Measurements from ENCODE around the gene STK38.
"Not testable (repeated sequence)": the region's sequence is repeated elsewhere in the genome, so short reads cannot be mapped to it uniquely, and the experiment has no call there.

STK38 gene

DNA sequence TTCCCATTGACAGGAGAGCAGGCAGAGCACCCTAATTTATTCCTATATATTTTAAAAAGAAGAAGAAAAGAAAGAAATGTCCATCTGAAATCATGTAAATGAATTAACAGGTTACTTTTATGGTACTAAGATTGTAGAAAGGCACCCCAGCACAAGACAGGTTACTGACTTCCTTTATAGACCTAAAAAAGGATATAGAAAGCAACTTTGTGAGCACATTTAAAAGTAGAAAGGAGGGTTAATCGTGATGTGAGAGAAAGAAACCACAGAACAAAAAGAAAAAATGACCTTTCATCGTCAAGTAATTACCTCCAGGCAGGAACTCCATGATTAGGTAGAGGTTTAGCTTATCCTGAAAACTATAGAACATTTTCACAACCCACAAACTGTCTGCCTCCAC, 29.9 kb downstream of the STK38 start:
- no peak for DNase-seq

- no peak for DNase-seq
Observed at GRCh38 chr6:36516988-36517387, 30.3 kb downstream of the STK38 start.

GRCh38 chr6:36516559-36516958, 30.7 kb downstream of the STK38 start:
- no peak for DNase-seq

- DNase-seq, result no peak
Observed at GRCh38 chr6:36515844-36516243, 31.4 kb downstream of the STK38 start.

GRCh38 chr6:36514554-36515456, 32.5 kb downstream of the STK38 start:
- DNase-seq, result no peak

DNA sequence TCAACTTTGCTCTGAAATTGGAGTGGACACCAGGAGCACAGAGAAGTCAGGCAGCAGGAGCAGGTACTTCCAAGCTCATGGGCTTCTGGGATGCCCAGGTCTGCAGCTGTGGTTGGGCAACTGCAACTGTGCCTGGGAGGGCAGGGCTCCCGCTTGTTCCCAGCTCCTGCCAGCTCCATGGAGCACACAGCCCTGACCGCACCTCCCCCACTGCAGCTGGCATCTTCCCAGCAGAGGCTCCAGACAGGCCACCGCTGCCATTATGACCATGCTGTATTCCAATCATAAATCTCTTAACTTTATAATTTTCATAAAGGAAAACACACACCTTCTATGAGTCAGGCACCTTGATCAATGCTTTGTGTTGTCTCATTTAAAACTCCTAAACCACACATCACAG, 36.9 kb downstream of the STK38 start:
- no peak for DNase-seq

GRCh38 chr6:36508532-36508931, 38.7 kb downstream of the STK38 start:
- DNase-seq, result no peak

DNA sequence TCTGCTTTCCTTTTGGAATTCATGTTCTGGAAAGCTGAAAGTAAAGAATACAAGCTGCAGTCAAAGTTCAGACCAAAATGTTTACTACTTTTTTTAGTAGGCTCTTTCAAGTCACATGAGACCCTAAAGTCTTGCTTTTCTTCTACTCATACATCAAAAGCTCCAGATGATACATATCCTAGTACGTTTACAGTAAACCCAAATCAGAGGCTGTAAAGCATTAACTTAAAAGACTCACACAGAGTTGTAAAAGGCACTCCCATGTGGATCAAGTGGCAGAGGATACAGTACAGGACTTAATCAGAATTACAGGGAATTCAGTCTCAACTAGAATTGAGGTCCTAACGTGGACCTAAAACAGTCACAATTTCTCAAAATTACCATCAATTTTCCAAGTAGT, 40.7 kb downstream of the STK38 start:
- DNase-seq, result no peak

DNA sequence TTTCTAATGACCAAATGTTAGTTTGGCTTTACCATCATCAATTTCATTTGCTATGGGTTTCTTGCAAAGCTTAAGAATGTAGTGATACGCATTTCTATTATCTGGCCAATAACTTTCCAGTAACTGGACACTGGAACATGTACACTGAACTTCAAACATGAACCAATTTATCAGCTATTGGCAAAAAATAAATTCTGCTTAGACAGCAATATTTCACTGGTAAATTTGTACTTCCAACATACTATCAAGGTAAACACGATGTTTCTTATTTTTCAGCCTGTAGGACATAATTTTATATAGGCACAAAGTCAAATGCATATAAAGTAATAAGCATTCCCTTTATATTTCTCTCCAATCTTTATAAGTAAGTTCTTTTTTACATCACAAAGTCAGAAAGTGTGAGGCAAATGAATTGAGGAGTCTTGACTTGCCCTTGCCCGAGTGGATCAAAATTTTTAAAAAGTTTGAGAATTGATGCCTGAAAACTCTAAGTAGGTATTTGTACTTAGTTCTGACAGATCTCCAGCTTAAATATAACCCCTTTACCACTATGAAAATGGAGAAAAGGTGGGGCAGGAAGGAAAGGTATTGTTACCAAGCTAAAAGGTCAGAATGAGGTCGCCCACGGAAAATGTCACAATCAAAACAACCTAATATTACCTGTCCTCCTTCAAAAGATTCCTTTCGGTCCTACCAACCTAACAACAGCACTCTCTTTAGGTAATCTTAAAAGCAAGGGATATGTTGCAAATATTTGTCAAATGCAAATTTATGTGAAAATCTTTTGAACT, 41.3 kb downstream of the STK38 start:
- no peak for DNase-seq

GRCh38 chr6:36504982-36505381, 42.3 kb downstream of the STK38 start:
- DNase-seq, result no peak

DNA sequence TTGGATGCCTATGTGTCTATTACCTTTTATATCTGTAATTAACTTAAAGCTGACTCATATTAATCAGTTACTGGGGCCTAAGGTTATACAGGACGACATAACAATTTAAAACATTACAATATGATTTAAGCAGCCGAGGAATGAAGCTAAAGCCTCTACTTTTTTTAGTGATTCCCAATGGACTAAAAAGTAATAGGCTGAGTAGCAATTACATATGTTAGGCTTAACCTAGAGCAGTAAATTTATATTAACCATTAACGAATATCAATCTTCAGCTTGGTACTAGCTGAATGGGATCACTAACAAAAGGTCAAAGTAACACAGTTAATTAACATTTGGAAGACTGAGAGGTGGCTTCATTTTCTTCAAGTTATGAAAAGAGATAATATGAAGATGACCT, 43.1 kb downstream of the STK38 start:
- DNase-seq, result no peak

GRCh38 chr6:36501686-36502085, 45.6 kb downstream of the STK38 start:
- DNase-seq, result no peak

- no peak for DNase-seq
Observed at GRCh38 chr6:36499918-36500317, 47.4 kb downstream of the STK38 start.

DNA sequence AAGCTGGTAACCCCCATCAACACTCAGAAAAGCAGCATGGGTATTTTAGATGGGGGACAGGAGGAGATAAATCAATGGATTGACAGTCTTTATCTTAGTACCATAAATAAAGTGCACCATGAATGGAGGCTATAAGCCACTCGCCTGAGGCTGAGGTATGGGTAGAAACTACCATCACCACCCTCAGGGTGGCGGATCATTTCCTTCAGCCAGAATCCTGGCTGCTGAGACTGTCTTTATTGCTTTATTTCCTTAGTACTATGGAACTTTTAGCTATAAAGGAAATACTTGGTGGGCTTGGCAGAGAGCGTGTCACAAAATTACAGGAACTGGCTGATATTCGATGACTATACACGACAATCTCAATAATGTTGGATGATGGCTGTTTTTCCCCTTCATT, 52.2 kb downstream of the STK38 start:
- DNase-seq, result no peak

DNA sequence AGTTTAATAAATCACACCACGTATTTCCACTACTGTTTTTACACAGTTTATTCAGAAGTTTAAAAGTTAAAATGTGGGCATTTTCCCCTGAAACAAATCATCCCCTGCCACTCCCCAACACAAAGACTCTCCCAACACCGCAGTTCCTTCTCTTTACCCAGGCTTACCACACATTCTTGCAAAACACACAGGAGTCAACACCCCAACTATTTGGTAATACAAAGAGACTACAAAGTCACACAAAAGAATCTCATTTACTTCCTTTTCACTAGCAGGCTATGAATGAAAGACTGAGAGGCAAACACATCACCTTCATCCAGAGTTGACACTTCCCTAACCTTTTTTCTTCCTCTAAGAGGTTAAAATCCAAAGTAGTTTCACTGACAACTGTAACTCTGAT, 53.4 kb downstream of the STK38 start:
- no peak for DNase-seq

GRCh38 chr6:36493319-36493718, 54.0 kb downstream of the STK38 start:
- DNase-seq, result no peak

DNA sequence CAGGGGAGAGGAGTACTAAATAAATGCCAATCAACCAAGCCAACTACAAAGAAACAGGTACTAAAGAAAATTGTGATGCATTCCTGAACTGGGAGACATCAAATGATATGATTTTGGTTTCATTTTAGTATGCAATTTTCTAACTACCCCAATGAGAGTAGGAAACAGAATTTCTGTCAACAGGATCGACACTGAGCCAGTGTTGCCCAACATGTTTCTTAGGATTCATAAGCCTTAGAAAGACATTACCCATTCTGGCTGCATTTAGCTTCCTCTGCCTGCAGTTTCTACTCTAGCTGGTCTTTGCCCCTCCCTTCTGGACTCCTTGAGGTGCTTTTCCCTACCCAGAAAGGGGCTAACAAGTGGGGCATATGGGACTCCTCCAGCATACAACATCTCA, 54.7 kb downstream of the STK38 start:
- DNase-seq, result no peak

GRCh38 chr6:36492092-36492491, 55.2 kb downstream of the STK38 start:
- no peak for DNase-seq

- no peak for DNase-seq
Observed at GRCh38 chr6:36491378-36491965, 55.8 kb downstream of the STK38 start.

DNA sequence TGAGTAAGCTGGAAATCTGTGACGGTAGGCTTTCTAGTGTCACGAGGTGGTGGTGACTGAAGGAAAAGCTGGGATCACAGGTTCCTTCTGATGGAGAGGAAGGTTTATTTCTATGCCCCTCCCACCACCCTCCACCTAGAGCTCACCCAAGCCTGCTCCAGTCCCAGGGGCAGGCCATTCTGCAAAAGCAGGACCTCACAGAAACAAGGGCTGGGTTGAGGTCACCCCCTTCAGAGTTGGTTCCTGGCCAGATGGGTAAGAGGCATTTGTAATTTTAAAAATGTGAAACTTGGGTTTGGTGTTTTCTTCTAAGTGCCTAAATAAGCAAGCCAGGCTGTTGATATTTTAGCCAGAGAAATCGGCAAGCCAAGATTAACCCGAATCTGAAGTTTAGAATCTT, 57.9 kb downstream of the STK38 start:
- no peak for DNase-seq

- DNase-seq, result no peak
Observed at GRCh38 chr6:36488221-36488620, 59.1 kb downstream of the STK38 start.

DNA sequence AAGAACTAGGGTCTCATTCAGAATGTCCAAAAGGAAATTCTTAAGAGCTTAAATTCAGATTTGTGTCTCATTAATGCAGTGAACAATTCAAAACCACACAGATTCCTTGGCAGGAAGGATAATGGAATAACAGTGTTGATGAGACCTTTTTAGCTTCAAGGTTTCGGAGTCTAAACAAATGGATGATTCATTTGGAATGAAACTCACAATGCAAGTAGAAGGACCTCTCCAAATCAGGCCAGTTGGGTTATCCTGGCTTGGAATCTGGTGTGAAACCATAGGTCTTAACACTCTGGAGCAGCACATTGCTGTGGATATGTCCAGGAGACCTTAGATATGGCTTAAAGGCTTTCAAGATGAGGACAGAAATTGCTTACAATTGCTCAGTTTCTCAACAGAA, 59.6 kb downstream of the STK38 start:
- no peak for DNase-seq

- DNase-seq, result no peak
Observed at GRCh38 chr6:36484736-36485135, 62.5 kb downstream of the STK38 start.

- DNase-seq, result not testable (repeated sequence)
Observed at GRCh38 chr6:36483326-36483725, 64.0 kb downstream of the STK38 start.
